HepG2 (cell line): ENCODE data around the gene CCL4. TPM values are rescaled to one million over a fixed set of nuclear protein-coding genes. Genes with fewer than 3 reads are reported as not detected.

ENCODE experiments used
- ATAC-seq: fragments of 200-7000 bp; cut with Tn5 transposase; 3 replicates; pipeline ENCODE4 v1.9.1; 2020; ENCODE audit warnings: mild to moderate bottlenecking, moderate library complexity
- BruUV-seq: library from RNA; stranded (reverse); fragments of 400-500 nt; replicated peaks from 2 replicates; lab custom pipeline; 2021; lab: Mats Ljungman, UMichigan
- CTCF ChIA-PET: fragments of 300-600 bp; formaldehyde crosslinking; extraction: SDS; loops from one replicate; lab custom pipeline; 2021; ENCODE audit warnings: low total read pairs, inconsistent platforms, low intra/inter-chr PET ratio; lab: Yijun Ruan, JAX
- POLR2A ChIA-PET: fragments of 350-600 bp; sonication (Branson Sonifier 250); formaldehyde crosslinking; loops from one replicate; lab custom pipeline; 2020; ENCODE audit warnings: antibody characterized with exemption, inconsistent platforms; lab: Yijun Ruan, JAX
- DNase-seq: peaks from one replicate; pipeline ENCODE4 v3.0.0-alpha.2; 2015; ENCODE audit warnings: low spot score
- FAIRE-seq: peaks from 3 replicates; lab custom pipeline; 2011; peaks lifted over from hg19 to GRCh38; lab: Jason Lieb, UNC
- H2AFZ ChIP-seq: one replicate; pipeline ENCODE4 v1.6.1; 2011; ENCODE audit warnings: low read length, inconsistent platforms
- H3K27ac ChIP-seq: fragments of 300-600 bp; 3 replicates; pipeline ENCODE4 v1.8.0; 2011; ENCODE audit warnings: mixed run types, mild to moderate bottlenecking, mixed read lengths, low read length, inconsistent platforms; ENCODE audit not compliant: insufficient read depth; ENCODE audit errors: extremely low read length
- H3K27me3 ChIP-seq, 2 experiments: fragments of 200-600 bp in 1 of 2; 2 replicates in 1 of 2; 3 replicates in 1 of 2; pipeline versions ENCODE4 v1.6.0 to v1.8.0; 2011; ENCODE audit warnings: low read length in 2 of 2, mild to moderate bottlenecking in 2 of 2, moderate library complexity in 2 of 2, inconsistent platforms in 1 of 2; ENCODE audit not compliant: insufficient read depth in 2 of 2, control insufficient read depth in 1 of 2
- H3K36me3 ChIP-seq, 2 experiments: fragments of 200-600 bp in 1 of 2; replicated peaks in 1 of 2; 2 replicates in 1 of 2; 3 replicates in 1 of 2; pipeline versions ENCODE4 v1.5.1 to v1.8.0; 2011; ENCODE audit warnings: low read length in 2 of 2, inconsistent platforms in 1 of 2; ENCODE audit not compliant: insufficient read depth in 2 of 2, control insufficient read depth in 1 of 2
- H3K4me1 ChIP-seq: 2 replicates; pipeline ENCODE4 v1.5.1; 2012; ENCODE audit warnings: low read length, inconsistent platforms; ENCODE audit not compliant: insufficient read depth
- H3K4me2 ChIP-seq: 2 replicates; pipeline ENCODE4 v1.6.0; 2011; ENCODE audit warnings: low read depth, low read length, inconsistent platforms
- H3K4me3 ChIP-seq, 3 experiments: fragments of 200-600 bp in 1 of 3; sonication (generic), shearing (Covaris generic) in 1 of 3; replicated peaks in 1 of 3; 2 replicates each; pipeline ENCODE4 v1.5.1; 2011 to 2016; ENCODE audit warnings: low read length in 3 of 3, inconsistent platforms in 2 of 3, low read depth in 2 of 3, mild to moderate bottlenecking in 2 of 3, control low read depth in 1 of 3, mixed read lengths in 1 of 3; ENCODE audit not compliant: insufficient read depth in 1 of 3
- H3K79me2 ChIP-seq: one replicate; pipeline ENCODE4 v1.6.1; 2011; ENCODE audit warnings: low read length, inconsistent platforms; ENCODE audit not compliant: insufficient read depth
- H3K9ac ChIP-seq: 2 replicates; pipeline ENCODE4 v1.6.0; 2011; ENCODE audit warnings: mild to moderate bottlenecking, low read depth, low read length, inconsistent platforms; ENCODE audit not compliant: insufficient read depth
- H3K9me3 ChIP-seq: 2 replicates; pipeline ENCODE4 v1.5.1; 2012; ENCODE audit warnings: mild to moderate bottlenecking, low read length
- H4K20me1 ChIP-seq: 2 replicates; pipeline ENCODE4 v1.6.0; 2011; ENCODE audit warnings: inconsistent platforms, mild to moderate bottlenecking, low read length, moderate library complexity; ENCODE audit not compliant: insufficient read depth
- ETS1 ChIP-seq: sonication (generic); formaldehyde crosslinking; IDR thresholded peaks from 2 replicates; pipeline ENCODE4 v1.4.0; 2020; ENCODE audit warnings: missing genetic modification reagents
- FLYWCH1 ChIP-seq: sonication (generic); formaldehyde crosslinking; IDR thresholded peaks from 2 replicates; pipeline ENCODE4 v1.8.1; 2023; ENCODE audit warnings: mild to moderate bottlenecking, missing genetic modification reagents
- HNRNPL ChIP-seq: fragments of 200-400 bp; formaldehyde crosslinking; IDR thresholded peaks from 2 replicates; pipeline ENCODE4 v1.6.1; 2017; ENCODE audit warnings: mild to moderate bottlenecking, low read depth, low read length
- IKZF4 ChIP-seq: sonication (generic); formaldehyde crosslinking; IDR thresholded peaks from 2 replicates; pipeline ENCODE4 v1.5.1; 2020; ENCODE audit warnings: borderline replicate concordance, mild to moderate bottlenecking, low read depth, missing genetic modification reagents; ENCODE audit errors: not compliant biosample characterization
- NFKB2 ChIP-seq: sonication (generic); formaldehyde crosslinking; IDR thresholded peaks from 2 replicates; pipeline ENCODE4 v1.4.0; 2020; ENCODE audit warnings: missing genetic modification reagents, borderline replicate concordance
- SETDB1 ChIP-seq: sonication (generic); formaldehyde crosslinking; IDR thresholded peaks from 2 replicates; pipeline ENCODE4 v1.5.1; 2020; ENCODE audit warnings: missing genetic modification reagents, mild to moderate bottlenecking, borderline replicate concordance
- SP140L ChIP-seq: sonication (generic); formaldehyde crosslinking; IDR thresholded peaks from 2 replicates; pipeline ENCODE4 v1.4.0; 2020; ENCODE audit warnings: missing genetic modification reagents, borderline replicate concordance
- SP4 ChIP-seq: sonication (generic); formaldehyde crosslinking; IDR thresholded peaks from 2 replicates; pipeline ENCODE4 v1.8.1; 2023; ENCODE audit warnings: mild to moderate bottlenecking, missing genetic modification reagents
- ZFX ChIP-seq: sonication (generic); formaldehyde crosslinking; IDR thresholded peaks from 2 replicates; pipeline ENCODE4 v1.4.0; 2020; ENCODE audit warnings: mild to moderate bottlenecking, low read depth, missing genetic modification reagents, moderate library complexity
- ZNF264 ChIP-seq: sonication (generic); formaldehyde crosslinking; IDR thresholded peaks from 2 replicates; pipeline ENCODE4 v1.4.0; 2020; ENCODE audit warnings: missing genetic modification reagents
- ZNF343 ChIP-seq: sonication (generic); formaldehyde crosslinking; IDR thresholded peaks from 2 replicates; pipeline ENCODE4 v1.4.0; 2020; ENCODE audit warnings: mild to moderate bottlenecking, missing genetic modification reagents
- ZNF615 ChIP-seq: sonication (generic); formaldehyde crosslinking; IDR thresholded peaks from 2 replicates; pipeline ENCODE4 v1.5.0; 2020; ENCODE audit warnings: mild to moderate bottlenecking, missing genetic modification reagents, borderline replicate concordance
- ZNF660 ChIP-seq: sonication (generic); formaldehyde crosslinking; IDR thresholded peaks from 2 replicates; pipeline ENCODE4 v1.5.1; 2020; ENCODE audit warnings: mild to moderate bottlenecking, low read depth, missing genetic modification reagents, borderline replicate concordance
- ZNF816 ChIP-seq: sonication (generic); formaldehyde crosslinking; IDR thresholded peaks from 2 replicates; pipeline ENCODE4 v1.8.0; 2022; ENCODE audit warnings: missing genetic modification reagents, mild to moderate bottlenecking, borderline replicate concordance
- WGBS: methylation state at CpG from one replicate; pipeline ENCODE4 v1.1.6; 2017; ENCODE audit warnings: low lambda C conversion rate; 5-methylcytosine and 5-hydroxymethylcytosine counted together
- in situ Hi-C: cut with HindIII; loops from 2 replicates; pipeline ENCODE4 v1.10.0; 2017; ENCODE audit warnings: low pct_unique_long_range_greater_than_20kb; ENCODE audit not compliant: extremely low pct_ligation_motif_present
- intact Hi-C: fragments of 100-400 bp; cut with micrococcal nuclease; formaldehyde crosslinking; loops from one replicate; pipeline ENCODE4 v1.10.0; 2022; ENCODE audit not compliant: unreplicated experiment
- polyA plus RNA-seq, 8 experiments: library from polyadenylated mRNA; depleted of rRNA in 3 of 8; stranded (reverse) in 7 of 8; unstranded in 1 of 8; fragments of >200 nt; fragmentation: Illumina TruSeq in 4 of 8; extraction: Trizol in 4 of 8; gene quantifications; 2 replicates each; pipeline versions ENCODE4 v1.2.1 to v1.2.3, GENCODE V29; 2011 to 2016; ENCODE audit warnings: low read depth in 4 of 8, missing spikeins in 1 of 8, mixed read lengths in 1 of 8; ENCODE audit not compliant: insufficient read depth in 1 of 8
- total RNA-seq, 5 experiments: library from RNA; depleted of rRNA; stranded (reverse); fragments of >200 nt; fragmentation: Illumina TruSeq; extraction: Trizol; gene quantifications; 2 replicates each; pipeline ENCODE4 v1.2.3, GENCODE V29; 2016; ENCODE audit warnings: low read depth in 1 of 5
- TF ChIP-seq, protein P1 (sequence below): sonication (generic); formaldehyde crosslinking; IDR thresholded peaks from 2 replicates; pipeline ENCODE4 v1.5.0; 2020; ENCODE audit warnings: mild to moderate bottlenecking, missing genetic modification reagents, borderline replicate concordance

Gene CCL4
- total and polyA plus RNA-seq, 2 of the 13 experiments (the other 11 are each of a cell fraction or from before 2014, with no cell fraction given), result not detected

DNA sequence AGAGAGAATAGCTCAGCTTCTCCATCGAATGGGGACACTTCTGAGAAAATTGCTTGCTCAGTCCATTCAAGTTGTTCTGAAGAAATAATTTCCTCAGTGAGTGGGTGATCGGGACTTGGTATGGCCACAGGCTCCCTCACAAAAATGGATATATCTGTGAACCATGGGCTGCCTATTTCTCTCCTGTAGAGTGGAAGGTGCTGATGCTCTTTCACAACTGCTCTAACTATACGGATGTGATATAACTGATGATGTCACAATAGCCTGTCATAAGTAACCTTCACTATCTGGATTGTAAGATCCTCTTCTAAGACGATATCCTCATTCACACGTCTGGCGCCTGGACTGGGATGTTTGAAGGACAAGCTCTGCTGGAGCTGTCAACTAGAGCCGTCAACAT, 44.2 kb upstream of the CCL4 start (continued):
- TF ChIP-seq SP4 (CRISPR knock-in tag), result no peak
- no peak for TF ChIP-seq ZNF615 (CRISPR knock-in tag)
- no peak for TF ChIP-seq HNRNPL
- TF ChIP-seq ZNF343, result no peak
- no peak for TF ChIP-seq SETDB1 (CRISPR knock-in tag)

GRCh38 chr17:36060816-36061215, 42.8 kb upstream of the CCL4 start:
- H4K20me1 ChIP-seq, result no peaks in the 10 kb centered on the region
- intact Hi-C loops, result no loop called here
- FAIRE-seq (no peak), ATAC-seq (no peak), DNase-seq (no peak)
- H3K4me3 ChIP-seq, result no peak overlapping the region
- in situ Hi-C loops, result loop anchor here (10.0 kb wide), 1 partner anchor 56 kb away; the partner anchor contains the start of gene CCL15
- H3K4me1 ChIP-seq, result no peaks in the 10 kb centered on the region
- POLR2A ChIA-PET, result no interaction called here
- H3K9me3 ChIP-seq, result no peaks in the 10 kb centered on the region
- no TSS peak for BruUV-seq
- H3K36me3 ChIP-seq, result no peaks in the 10 kb centered on the region
- H3K27me3 ChIP-seq, result 0 out of 5 replicates have a peak, but pooled peaks cover 0 to 4% of the 10 kb centered on the region in 2 experiments
- no peak overlapping the region for H3K27ac ChIP-seq
- no peak overlapping the region for H2AFZ ChIP-seq
- no peaks in the 10 kb centered on the region for H3K79me2 ChIP-seq
- WGBS, result 15% methylated on average over 2 of the region's 2 CpGs
- no peak overlapping the region for H3K4me2 ChIP-seq
- CTCF ChIA-PET, result no interaction called here
- no peak overlapping the region for H3K9ac ChIP-seq
- TF ChIP-seq IKZF4 (no peak), ETS1 (no peak), ZNF816 (CRISPR knock-in tag) (no peak), NFKB2 (CRISPR knock-in tag) (no peak), SP140L (CRISPR knock-in tag) (no peak), ZFX (CRISPR knock-in tag) (no peak), ZNF660 (no peak), FLYWCH1 (no peak), SP4 (CRISPR knock-in tag) (no peak), ZNF264 (CRISPR knock-in tag) (no peak)
- TF ChIP-seq, protein P1, sequence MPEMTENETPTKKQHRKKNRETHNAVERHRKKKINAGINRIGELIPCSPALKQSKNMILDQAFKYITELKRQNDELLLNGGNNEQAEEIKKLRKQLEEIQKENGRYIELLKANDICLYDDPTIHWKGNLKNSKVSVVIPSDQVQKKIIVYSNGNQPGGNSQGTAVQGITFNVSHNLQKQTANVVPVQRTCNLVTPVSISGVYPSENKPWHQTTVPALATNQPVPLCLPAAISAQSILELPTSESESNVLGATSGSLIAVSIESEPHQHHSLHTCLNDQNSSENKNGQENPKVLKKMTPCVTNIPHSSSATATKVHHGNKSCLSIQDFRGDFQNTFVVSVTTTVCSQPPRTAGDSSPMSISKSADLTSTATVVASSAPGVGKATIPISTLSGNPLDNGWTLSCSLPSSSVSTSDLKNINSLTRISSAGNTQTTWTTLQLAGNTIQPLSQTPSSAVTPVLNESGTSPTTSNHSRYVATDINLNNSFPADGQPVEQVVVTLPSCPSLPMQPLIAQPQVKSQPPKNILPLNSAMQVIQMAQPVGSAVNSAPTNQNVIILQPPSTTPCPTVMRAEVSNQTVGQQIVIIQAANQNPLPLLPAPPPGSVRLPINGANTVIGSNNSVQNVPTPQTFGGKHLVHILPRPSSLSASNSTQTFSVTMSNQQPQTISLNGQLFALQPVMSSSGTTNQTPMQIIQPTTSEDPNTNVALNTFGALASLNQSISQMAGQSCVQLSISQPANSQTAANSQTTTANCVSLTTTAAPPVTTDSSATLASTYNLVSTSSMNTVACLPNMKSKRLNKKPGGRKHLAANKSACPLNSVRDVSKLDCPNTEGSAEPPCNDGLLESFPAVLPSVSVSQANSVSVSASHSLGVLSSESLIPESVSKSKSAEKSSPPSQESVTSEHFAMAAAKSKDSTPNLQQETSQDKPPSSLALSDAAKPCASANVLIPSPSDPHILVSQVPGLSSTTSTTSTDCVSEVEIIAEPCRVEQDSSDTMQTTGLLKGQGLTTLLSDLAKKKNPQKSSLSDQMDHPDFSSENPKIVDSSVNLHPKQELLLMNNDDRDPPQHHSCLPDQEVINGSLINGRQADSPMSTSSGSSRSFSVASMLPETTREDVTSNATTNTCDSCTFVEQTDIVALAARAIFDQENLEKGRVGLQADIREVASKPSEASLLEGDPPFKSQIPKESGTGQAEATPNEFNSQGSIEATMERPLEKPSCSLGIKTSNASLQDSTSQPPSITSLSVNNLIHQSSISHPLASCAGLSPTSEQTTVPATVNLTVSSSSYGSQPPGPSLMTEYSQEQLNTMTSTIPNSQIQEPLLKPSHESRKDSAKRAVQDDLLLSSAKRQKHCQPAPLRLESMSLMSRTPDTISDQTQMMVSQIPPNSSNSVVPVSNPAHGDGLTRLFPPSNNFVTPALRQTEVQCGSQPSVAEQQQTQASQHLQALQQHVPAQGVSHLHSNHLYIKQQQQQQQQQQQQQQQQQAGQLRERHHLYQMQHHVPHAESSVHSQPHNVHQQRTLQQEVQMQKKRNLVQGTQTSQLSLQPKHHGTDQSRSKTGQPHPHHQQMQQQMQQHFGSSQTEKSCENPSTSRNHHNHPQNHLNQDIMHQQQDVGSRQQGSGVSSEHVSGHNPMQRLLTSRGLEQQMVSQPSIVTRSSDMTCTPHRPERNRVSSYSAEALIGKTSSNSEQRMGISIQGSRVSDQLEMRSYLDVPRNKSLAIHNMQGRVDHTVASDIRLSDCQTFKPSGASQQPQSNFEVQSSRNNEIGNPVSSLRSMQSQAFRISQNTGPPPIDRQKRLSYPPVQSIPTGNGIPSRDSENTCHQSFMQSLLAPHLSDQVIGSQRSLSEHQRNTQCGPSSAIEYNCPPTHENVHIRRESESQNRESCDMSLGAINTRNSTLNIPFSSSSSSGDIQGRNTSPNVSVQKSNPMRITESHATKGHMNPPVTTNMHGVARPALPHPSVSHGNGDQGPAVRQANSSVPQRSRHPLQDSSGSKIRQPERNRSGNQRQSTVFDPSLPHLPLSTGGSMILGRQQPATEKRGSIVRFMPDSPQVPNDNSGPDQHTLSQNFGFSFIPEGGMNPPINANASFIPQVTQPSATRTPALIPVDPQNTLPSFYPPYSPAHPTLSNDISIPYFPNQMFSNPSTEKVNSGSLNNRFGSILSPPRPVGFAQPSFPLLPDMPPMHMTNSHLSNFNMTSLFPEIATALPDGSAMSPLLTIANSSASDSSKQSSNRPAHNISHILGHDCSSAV (CRISPR knock-in tag), result no peak
